Breast epithelium (tissue), 3 donors: ENCODE measurements around the gene TADA2B.

Experiments
- POLR2A ChIP-seq: fragments of 450-650 bp; IDR thresholded peaks from one replicate; pipeline ENCODE4 v1.6.1; 2016; ENCODE audit warnings: antibody characterized with exemption, mild to moderate bottlenecking, moderate library complexity
- TF ChIP-seq, protein P1 (sequence below), 3 donors: fragments of 450-650 bp; IDR thresholded peaks; one replicate each; pipeline ENCODE4 v1.5.1; 2016 to 2017; ENCODE audit warnings: antibody characterized with exemption in 3 of 3, mild to moderate bottlenecking in 3 of 3, moderate library complexity in 3 of 3

DNA sequence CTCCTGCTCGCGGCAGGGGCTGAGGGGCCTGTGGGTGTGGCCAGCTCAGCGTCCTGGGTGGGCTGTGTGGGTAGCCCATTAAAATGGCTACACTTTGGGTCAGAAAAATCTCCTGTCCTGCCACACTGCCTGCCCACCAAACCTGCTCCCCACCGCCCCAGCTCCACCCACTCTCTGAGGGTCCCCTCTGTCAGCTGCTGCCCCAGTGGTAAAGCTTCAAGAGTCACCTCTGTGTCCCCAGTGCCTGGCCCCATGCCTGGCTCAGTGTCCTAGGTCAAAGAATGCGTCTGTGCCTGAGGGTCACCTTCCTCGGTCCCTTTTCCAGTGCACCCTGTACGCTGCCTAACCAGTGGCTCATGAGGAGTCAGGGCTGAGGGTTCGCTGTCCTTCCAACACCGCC lies 24.9 kb upstream of the TADA2B start:
- TF ChIP-seq POLR2A, result no peak
- TF ChIP-seq, protein P1, sequence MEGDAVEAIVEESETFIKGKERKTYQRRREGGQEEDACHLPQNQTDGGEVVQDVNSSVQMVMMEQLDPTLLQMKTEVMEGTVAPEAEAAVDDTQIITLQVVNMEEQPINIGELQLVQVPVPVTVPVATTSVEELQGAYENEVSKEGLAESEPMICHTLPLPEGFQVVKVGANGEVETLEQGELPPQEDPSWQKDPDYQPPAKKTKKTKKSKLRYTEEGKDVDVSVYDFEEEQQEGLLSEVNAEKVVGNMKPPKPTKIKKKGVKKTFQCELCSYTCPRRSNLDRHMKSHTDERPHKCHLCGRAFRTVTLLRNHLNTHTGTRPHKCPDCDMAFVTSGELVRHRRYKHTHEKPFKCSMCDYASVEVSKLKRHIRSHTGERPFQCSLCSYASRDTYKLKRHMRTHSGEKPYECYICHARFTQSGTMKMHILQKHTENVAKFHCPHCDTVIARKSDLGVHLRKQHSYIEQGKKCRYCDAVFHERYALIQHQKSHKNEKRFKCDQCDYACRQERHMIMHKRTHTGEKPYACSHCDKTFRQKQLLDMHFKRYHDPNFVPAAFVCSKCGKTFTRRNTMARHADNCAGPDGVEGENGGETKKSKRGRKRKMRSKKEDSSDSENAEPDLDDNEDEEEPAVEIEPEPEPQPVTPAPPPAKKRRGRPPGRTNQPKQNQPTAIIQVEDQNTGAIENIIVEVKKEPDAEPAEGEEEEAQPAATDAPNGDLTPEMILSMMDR (IDR thresholded peaks at IDR 0.05), result no peak
